ENCODE data around the gene SLC7A9. TPM values are rescaled to one million over a fixed set of nuclear protein-coding genes. Genes with fewer than 3 reads are reported as not detected.
A peak's percentile ranks its signal among the peaks of the same experiment; 100 is the strongest.
"Not testable (repeated sequence)": the region's sequence is repeated elsewhere in the genome, so short reads cannot be mapped to it uniquely, and the experiment has no call there.

Gene SLC7A9
- total RNA-seq, 2 donors from 2014 or later, result 0.31 to 0.73 TPM

GRCh38 chr19:32887572-32888215 lies 18.1 kb upstream of the SLC7A9 start:
- intact Hi-C loops (cut with DNase I, micrococcal nuclease), result no loop called here
- no peak for ATAC-seq

DNA sequence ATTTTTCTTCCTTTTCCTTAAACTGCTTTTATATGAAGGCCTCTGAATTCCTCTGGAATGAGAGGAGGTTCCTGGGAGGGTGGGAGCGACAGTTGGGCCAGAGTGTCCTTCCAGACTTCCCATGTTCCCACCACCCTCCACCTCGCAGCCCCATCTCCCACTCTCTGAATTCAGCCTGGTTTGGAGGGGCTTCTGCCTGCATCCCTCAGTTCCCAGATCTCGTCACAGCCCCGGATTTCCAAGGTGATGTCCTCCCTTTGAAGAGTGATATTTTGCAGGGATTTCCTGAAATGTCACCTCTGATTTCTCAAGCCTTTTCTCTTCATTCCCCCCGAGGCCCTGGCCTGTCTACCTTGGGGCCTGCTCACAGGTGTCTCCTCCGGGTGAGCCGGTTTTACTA lies 16.7 kb upstream of the SLC7A9 start:
- intact Hi-C loops (cut with DNase I, micrococcal nuclease), result no loop called here
- DNase-seq, result no peak
- no peak for ATAC-seq

More at GRCh38 chr19:32887572-32888215, 18.1 kb upstream of the SLC7A9 start:
- no peak for DNase-seq

DNA sequence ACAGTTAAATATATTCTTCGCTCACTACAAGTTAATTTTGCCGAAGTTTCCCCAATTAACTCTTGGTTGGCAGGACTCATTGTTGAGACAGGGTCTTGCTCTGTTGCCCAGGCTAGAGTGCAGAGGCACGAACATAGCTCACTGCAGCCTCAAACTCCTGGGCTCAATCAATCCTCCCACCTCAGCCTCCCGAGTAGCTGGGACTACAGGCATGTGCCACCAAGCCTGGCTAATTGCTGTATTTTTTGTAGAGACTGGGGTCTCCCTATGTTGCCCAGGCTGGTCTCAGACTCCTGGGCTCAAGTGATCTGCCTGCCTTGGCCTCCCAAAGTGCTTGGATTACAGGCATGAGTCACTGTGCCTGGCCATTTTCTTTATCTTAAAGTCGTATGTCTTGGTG lies 15.7 kb upstream of the SLC7A9 start:
- intact Hi-C loops (cut with DNase I, micrococcal nuclease); DNase-seq; ATAC-seq: not testable (repeated sequence)

DNA sequence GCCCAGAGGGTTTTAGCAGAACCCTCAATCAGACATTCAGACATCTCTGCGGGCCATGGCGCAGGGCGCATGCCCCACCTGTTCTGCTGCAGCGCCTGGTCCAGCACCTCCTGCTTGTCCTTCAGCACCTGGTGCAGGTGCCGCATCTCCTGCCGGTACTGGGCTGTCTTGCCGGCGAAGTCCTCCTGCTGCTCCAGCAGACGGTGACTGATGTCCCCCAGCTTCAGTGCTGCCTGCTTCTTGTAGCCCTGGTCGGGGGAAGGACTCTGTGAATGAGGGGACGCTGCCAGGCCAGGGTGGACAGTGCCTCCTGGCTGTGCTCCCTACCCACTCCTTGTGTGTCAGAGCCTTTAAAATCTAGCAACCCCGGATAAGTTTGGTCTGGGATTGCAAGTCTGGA lies 12.2 kb upstream of the SLC7A9 start:
- intact Hi-C loops (cut with DNase I, micrococcal nuclease), result no loop called here
- ATAC-seq (no peak), DNase-seq (no peak)

DNA sequence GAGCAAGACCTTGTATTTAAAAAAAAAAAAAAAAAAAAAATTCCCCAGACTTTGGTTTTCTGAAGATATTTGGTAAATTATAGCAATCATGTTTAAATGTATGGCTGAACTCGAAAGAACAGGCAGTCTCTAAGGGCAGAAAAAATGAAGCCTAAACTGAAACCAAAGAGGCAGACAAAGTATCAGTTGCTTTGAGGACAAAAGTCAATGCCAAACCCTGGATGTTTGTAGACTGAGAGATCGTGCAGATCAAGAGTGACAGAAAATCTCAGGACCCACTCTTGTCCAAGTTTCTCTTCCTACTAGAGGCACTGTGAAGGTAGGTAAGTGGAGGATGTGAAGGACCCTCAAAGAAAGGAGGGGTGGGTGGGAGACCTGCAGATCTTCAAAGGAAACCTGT lies 11.1 kb upstream of the SLC7A9 start:
- intact Hi-C loops (cut with DNase I, micrococcal nuclease), result no loop called here
- DNase-seq, result no peak
- peak; percentile 23 for ATAC-seq

DNA sequence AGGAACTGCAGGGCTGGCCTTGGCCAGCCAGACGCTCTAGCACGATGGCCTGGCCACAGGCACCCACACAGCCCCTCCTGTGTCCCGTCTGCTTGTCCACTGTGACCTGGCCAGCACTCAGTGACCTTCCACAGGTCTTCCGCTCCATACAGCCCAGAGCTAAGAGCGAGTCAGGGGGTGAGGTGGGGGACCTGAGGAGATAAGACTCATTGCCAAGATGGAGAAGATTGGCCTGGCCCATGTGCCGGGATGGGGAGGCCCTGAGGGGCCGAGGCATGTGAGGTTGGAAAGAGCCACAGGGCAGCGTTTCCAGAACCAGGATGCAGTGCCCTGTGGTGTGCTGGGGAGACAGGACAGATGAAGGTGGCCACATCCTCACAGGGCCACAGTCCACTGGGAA lies 10.2 kb upstream of the SLC7A9 start:
- intact Hi-C loops (cut with DNase I, micrococcal nuclease), result no loop called here
- ATAC-seq (no peak), DNase-seq (no peak)

DNA sequence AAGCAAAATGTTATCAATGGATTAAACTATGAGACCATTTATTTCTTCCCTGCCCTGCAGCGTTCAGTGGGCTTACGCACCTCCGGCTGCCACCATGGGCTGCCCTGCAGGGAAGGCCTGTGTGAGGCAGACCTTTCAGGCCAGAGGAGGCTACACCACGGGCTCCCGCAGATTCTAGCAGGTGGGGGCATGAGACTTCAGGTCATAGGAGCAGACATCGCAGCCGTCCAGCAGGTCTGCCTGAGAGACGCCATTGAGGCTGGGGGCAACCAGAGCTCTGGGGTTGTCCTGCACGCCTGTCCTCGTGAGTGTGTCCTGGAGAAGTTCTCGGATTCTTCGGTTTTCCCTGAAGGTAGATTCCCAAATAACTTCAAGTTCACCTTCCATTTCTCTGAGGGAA lies 9.4 kb upstream of the SLC7A9 start:
- ATAC-seq (no peak), DNase-seq (no peak)
- intact Hi-C loops (cut with DNase I, micrococcal nuclease), result no loop called here

DNA sequence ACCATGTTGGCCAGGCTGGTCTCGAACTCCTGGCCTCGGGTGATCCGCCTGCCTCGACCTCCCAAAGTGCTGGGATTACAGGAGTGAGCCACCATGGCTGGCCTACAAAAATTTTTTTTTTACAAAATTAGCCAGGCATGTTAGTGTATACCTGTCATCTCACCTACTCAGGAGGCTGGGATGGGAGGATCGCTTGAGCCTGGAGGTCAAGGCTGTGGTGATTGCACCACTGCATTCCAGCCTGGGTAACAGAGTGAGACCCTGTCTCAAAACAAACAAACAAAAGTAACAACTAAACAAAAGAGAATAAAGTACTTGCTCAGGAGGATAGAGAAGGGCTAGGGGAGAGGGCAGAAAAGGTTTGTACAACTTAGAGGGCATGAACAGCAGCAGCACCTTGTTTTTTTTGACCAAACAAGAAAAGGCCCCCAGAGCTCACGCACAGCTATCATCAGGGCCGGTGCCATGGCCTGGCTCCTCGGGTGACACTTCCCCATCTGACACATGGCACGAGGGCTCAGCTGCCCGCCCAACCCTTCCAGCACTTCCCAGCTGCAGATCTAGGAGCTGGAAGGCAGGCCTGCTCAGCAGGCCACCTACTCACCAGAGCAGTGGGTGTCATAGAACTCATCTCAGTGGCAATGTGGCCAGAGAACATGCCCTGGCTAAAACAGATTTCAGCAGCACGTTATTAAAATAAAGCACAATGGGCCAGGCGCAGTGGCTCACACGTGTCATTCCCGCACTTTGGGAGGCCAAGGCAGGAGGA lies 8.6 kb upstream of the SLC7A9 start:
- ATAC-seq (no peak), DNase-seq (no peak)
- intact Hi-C loops (cut with DNase I, micrococcal nuclease), result no loop called here

GRCh38 chr19:32877323-32877912 lies 7.9 kb upstream of the SLC7A9 start:
- DNase-seq, result no peak
- intact Hi-C loops (cut with DNase I, micrococcal nuclease), result no loop called here
- ATAC-seq, result peak; percentile 1

GRCh38 chr19:32876919-32877285 lies 7.3 kb upstream of the SLC7A9 start:
- ATAC-seq, result peak; percentile 79
- intact Hi-C loops (cut with DNase I, micrococcal nuclease), result no loop called here
- peak in 1 of 2 donors; percentile 32 for DNase-seq

DNA sequence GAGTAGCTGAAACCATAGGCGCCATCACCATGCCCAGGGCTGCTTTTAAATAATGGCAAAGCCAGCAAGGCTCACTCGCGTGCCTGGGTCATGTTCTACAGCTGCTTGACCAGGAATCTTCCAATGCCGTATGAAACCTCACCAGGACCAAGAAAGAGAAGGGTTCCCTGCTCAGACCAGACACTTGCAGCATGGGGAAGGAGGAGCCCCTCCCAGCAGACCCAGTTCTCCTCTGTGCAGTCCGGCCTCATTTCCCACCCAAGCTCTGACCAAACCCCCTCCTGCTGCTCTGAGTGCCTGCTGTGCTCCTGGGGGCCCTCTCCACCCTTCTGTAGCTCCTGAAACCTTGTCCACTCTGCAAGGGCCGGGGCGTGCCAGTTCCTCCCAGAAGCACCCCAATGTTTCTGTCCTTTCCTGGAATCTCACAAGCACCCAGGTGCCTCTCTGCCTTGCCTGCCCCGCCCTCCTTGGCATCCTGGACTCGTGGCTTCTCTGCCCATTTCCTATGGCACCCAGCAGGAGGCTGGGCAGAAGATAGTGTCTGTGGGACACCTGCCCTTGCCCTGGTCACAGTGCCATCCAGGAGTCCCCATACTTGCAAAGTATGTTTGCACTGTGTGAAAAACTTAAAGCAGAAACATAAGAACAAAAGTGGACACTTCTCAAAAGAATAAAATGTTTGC lies 6.8 kb upstream of the SLC7A9 start:
- peak; percentile 39 for ATAC-seq
- peak in 1 of 2 donors; percentile 35 for DNase-seq
- intact Hi-C loops (cut with DNase I, micrococcal nuclease), result no loop called here

DNA sequence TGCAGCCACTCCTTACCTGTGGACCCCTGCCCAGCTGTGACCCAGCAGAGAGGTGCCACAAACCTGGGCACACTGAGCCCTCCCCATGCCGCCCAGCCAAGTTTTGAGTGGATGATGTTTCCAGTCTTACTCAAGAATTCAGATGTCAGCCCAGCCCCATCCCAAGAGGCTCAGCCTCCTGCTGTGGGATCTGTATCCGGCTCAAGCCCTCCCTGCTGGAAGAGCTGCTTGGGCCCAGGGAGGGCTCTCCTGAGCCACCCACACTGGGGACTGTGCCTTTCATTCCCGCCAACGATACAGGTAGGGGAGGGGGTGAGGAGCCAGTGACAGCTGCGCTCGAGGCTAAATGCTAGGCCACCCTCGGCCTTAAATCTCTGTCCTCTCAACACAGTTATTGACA lies 5.9 kb upstream of the SLC7A9 start:
- intact Hi-C loops (cut with DNase I, micrococcal nuclease), result no loop called here
- no peak for ATAC-seq

DNA sequence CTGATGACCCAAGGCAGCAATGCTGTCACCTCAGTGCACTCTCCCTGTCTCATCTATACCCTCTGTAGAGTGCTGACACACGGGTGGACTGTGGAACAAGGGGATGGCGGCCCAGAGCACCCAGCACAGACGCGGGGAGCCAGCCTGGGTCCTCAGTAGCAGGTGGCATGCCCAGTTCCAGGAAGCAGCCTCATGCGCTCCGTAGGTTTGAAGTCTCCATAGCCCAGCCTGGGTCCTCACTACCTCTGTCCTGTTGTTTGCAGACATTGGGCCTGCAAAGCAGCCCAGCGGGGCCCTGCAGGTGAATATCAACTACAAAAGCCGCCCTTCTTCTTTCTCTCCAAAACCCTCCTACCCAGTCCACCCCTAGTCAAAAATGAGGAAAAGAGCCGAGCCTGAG lies 5.0 kb upstream of the SLC7A9 start:
- intact Hi-C loops (cut with DNase I, micrococcal nuclease), result no loop called here
- DNase-seq, result no peak
- no peak for ATAC-seq

More for the DNA sequence above, 5.9 kb upstream of the SLC7A9 start:
- DNase-seq, result no peak

GRCh38 chr19:32873247-32873959 lies 3.8 kb upstream of the SLC7A9 start:
- DNase-seq (no peak), ATAC-seq (peak; percentile 59)
- intact Hi-C loops (cut with DNase I, micrococcal nuclease), result no loop called here

- DNase-seq, result no peak
- peak; percentile 38 for ATAC-seq
- intact Hi-C loops (cut with DNase I, micrococcal nuclease), result no loop called here
Measured at GRCh38 chr19:32872391-32872790, 2.8 kb upstream of the SLC7A9 start.

GRCh38 chr19:32870981-32871451 lies 1.4 kb upstream of the SLC7A9 start:
- no peak for ATAC-seq
- no peak for DNase-seq

GRCh38 chr19:32869966-32870573 lies 503 bp upstream of the SLC7A9 start:
- intact Hi-C loops (cut with DNase I, micrococcal nuclease), result no loop called here
- ATAC-seq (no peak), DNase-seq (no peak)

More at GRCh38 chr19:32870981-32871451, 1.4 kb upstream of the SLC7A9 start:
- intact Hi-C loops (cut with DNase I, micrococcal nuclease), result no loop called here

GRCh38 chr19:32868206-32868950 lies 1.2 kb downstream of the SLC7A9 start:
- ATAC-seq, result no peak
- intact Hi-C loops (cut with DNase I, micrococcal nuclease), result no loop called here
- DNase-seq, result no peak
